SK-N-SH treated with all-trans-retinoic acid at 6 μM for 48 hours (cell line): ENCODE results near the gene CELSR2.

Experiments
- ATAC-seq: fragments of 200-7000 bp; cut with Tn5 transposase; 3 replicates; pipeline ENCODE4 v1.9.1; 2020; ENCODE audit warnings: mild to moderate bottlenecking, moderate library complexity
- ARNTL ChIP-seq: fragments of 450-650 bp; formaldehyde crosslinking; IDR thresholded peaks from 2 replicates; pipeline ENCODE4 v1.5.0; 2020; ENCODE audit warnings: low read depth, mild to moderate bottlenecking, moderate library complexity, borderline replicate concordance
- BACH2 ChIP-seq: fragments of 250-450 bp; sonication (Bioruptor Pico); IDR thresholded peaks from 2 replicates; pipeline ENCODE4 v1.9.0; 2021; ENCODE audit warnings: mild to moderate bottlenecking, borderline replicate concordance
- CSDC2 ChIP-seq: fragments of 250-450 bp; sonication (Bioruptor Pico); IDR thresholded peaks from 2 replicates; pipeline ENCODE4 v1.5.0; 2020; ENCODE audit warnings: mild to moderate bottlenecking, moderate library complexity
- ESRRG ChIP-seq: fragments of 250-450 bp; sonication (Bioruptor Pico); IDR thresholded peaks from 2 replicates; pipeline ENCODE4 v1.6.1; 2021; ENCODE audit warnings: mild to moderate bottlenecking
- GLIS3 ChIP-seq: fragments of 250-450 bp; sonication (Bioruptor Pico); IDR thresholded peaks from 2 replicates; pipeline ENCODE4 v1.5.0; 2020; ENCODE audit warnings: mild to moderate bottlenecking, moderate library complexity
- ISL1 ChIP-seq: fragments of 250-450 bp; sonication (Bioruptor Pico); IDR thresholded peaks from 2 replicates; pipeline ENCODE4 v2.1.2; 2022; ENCODE audit warnings: mild to moderate bottlenecking, moderate library complexity
- OSR1 ChIP-seq: fragments of 250-450 bp; sonication (Bioruptor Pico); IDR thresholded peaks from 2 replicates; pipeline ENCODE4 v1.8.0; 2022; ENCODE audit warnings: moderate library complexity, mild to moderate bottlenecking, inconsistent platforms
- PPARA ChIP-seq: fragments of 250-450 bp; sonication (Bioruptor Pico); IDR thresholded peaks from 2 replicates; pipeline ENCODE4 v1.5.0; 2020; ENCODE audit warnings: mild to moderate bottlenecking, borderline replicate concordance
- RARB ChIP-seq: fragments of 250-450 bp; sonication (Bioruptor Pico); IDR thresholded peaks from 2 replicates; pipeline ENCODE4 v1.8.0; 2021; ENCODE audit warnings: mild to moderate bottlenecking, moderate library complexity
- SNAI2 ChIP-seq: fragments of 250-450 bp; sonication (Bioruptor Pico); IDR thresholded peaks from 2 replicates; pipeline ENCODE4 v1.5.0; 2020; ENCODE audit warnings: mild to moderate bottlenecking, moderate library complexity
- TCF4 ChIP-seq: fragments of 250-450 bp; sonication (Bioruptor Pico); IDR thresholded peaks from 2 replicates; pipeline ENCODE4 v1.8.0; 2021; ENCODE audit warnings: mild to moderate bottlenecking, moderate library complexity, borderline replicate concordance
- TOX ChIP-seq: fragments of 250-450 bp; sonication (Bioruptor Pico); IDR thresholded peaks from 2 replicates; pipeline ENCODE4 v1.8.0; 2021; ENCODE audit warnings: mild to moderate bottlenecking, moderate library complexity, borderline replicate concordance
- ZC3H10 ChIP-seq: fragments of 250-450 bp; sonication (Bioruptor Pico); IDR thresholded peaks from 2 replicates; pipeline ENCODE4 v1.5.1; 2021; ENCODE audit warnings: mild to moderate bottlenecking, moderate library complexity
- ZFP3 ChIP-seq: fragments of 250-450 bp; sonication (Bioruptor Pico); IDR thresholded peaks from 2 replicates; pipeline ENCODE4 v1.5.0; 2020; ENCODE audit warnings: mild to moderate bottlenecking, moderate library complexity
- ZFP30 ChIP-seq: fragments of 450-650 bp; formaldehyde crosslinking; IDR thresholded peaks from 2 replicates; pipeline ENCODE4 v1.5.0; 2022; ENCODE audit warnings: mild to moderate bottlenecking, moderate library complexity
- ZNF70 ChIP-seq: fragments of 450-650 bp; formaldehyde crosslinking; IDR thresholded peaks from 2 replicates; pipeline ENCODE4 v1.5.0; 2020; ENCODE audit warnings: mild to moderate bottlenecking, moderate library complexity
- ZNF8 ChIP-seq: fragments of 450-650 bp; formaldehyde crosslinking; IDR thresholded peaks from 2 replicates; pipeline ENCODE4 v1.5.0; 2020; ENCODE audit warnings: mild to moderate bottlenecking, moderate library complexity
- TF ChIP-seq, protein P1 (sequence below): fragments of 250-450 bp; sonication (Bioruptor Pico); IDR thresholded peaks from 2 replicates; pipeline ENCODE4 v1.8.0; 2020; ENCODE audit warnings: mild to moderate bottlenecking, moderate library complexity, borderline replicate concordance
- TF ChIP-seq, protein P2 (sequence below): fragments of 250-450 bp; sonication (Bioruptor Pico); IDR thresholded peaks from 2 replicates; pipeline ENCODE4 v1.5.0; 2020; ENCODE audit warnings: mild to moderate bottlenecking, moderate library complexity
- TF ChIP-seq, protein P3 (sequence below): fragments of 250-450 bp; sonication (Bioruptor Pico); IDR thresholded peaks from 2 replicates; pipeline ENCODE4 v1.5.1; 2020; ENCODE audit warnings: low read depth, mild to moderate bottlenecking, moderate library complexity
- TF ChIP-seq, protein P4 (sequence below): fragments of 250-450 bp; sonication (Bioruptor Pico); IDR thresholded peaks from 2 replicates; pipeline ENCODE4 v1.8.0; 2021; ENCODE audit warnings: low read depth, mild to moderate bottlenecking, moderate library complexity, borderline replicate concordance

CELSR2 gene

DNA sequence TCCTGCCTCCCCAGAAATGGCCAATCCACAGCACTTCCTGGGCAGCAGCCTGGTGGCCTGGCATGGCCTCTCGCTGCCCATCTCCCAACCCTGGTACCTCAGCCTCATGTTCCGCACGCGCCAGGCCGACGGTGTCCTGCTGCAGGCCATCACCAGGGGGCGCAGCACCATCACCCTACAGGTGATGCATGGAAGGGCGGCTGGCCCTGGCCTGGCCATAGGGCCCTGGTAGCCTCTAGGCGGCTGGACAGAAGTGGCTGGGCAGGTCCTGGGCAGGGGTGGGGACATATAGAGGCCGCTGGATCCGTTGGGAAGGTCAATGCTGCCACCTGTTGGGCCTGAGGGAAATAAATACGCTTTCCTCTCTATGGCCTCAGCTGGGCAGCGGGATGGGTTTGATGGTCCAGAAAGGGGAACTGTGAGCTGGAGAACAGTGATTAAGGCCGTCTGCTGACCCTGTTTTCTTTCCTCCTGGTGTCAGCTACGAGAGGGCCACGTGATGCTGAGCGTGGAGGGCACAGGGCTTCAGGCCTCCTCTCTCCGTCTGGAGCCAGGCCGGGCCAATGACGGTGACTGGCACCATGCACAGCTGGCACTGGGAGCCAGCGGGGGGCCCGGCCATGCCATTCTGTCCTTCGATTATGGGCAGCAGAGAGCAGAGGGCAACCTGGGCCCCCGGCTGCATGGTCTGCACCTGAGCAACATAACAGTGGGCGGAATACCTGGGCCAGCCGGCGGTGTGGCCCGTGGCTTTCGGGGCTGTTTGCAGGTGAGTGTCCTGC is 14.4 kb downstream of the CELSR2 start:
- TF ChIP-seq ZFP3 (CRISPR knock-in tag) (0 out of 2 replicates have a peak, but pooled peaks have one; percentile 33), TCF4 (CRISPR knock-in tag) (peak; percentile 26; the same call in 1 of the 2 replicates), RARB (CRISPR knock-in tag) (no peak)
- TF ChIP-seq, protein P1, sequence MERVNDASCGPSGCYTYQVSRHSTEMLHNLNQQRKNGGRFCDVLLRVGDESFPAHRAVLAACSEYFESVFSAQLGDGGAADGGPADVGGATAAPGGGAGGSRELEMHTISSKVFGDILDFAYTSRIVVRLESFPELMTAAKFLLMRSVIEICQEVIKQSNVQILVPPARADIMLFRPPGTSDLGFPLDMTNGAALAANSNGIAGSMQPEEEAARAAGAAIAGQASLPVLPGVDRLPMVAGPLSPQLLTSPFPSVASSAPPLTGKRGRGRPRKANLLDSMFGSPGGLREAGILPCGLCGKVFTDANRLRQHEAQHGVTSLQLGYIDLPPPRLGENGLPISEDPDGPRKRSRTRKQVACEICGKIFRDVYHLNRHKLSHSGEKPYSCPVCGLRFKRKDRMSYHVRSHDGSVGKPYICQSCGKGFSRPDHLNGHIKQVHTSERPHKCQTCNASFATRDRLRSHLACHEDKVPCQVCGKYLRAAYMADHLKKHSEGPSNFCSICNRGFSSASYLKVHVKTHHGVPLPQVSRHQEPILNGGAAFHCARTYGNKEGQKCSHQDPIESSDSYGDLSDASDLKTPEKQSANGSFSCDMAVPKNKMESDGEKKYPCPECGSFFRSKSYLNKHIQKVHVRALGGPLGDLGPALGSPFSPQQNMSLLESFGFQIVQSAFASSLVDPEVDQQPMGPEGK (CRISPR knock-in tag), result no peak
- TF ChIP-seq, protein P2, sequence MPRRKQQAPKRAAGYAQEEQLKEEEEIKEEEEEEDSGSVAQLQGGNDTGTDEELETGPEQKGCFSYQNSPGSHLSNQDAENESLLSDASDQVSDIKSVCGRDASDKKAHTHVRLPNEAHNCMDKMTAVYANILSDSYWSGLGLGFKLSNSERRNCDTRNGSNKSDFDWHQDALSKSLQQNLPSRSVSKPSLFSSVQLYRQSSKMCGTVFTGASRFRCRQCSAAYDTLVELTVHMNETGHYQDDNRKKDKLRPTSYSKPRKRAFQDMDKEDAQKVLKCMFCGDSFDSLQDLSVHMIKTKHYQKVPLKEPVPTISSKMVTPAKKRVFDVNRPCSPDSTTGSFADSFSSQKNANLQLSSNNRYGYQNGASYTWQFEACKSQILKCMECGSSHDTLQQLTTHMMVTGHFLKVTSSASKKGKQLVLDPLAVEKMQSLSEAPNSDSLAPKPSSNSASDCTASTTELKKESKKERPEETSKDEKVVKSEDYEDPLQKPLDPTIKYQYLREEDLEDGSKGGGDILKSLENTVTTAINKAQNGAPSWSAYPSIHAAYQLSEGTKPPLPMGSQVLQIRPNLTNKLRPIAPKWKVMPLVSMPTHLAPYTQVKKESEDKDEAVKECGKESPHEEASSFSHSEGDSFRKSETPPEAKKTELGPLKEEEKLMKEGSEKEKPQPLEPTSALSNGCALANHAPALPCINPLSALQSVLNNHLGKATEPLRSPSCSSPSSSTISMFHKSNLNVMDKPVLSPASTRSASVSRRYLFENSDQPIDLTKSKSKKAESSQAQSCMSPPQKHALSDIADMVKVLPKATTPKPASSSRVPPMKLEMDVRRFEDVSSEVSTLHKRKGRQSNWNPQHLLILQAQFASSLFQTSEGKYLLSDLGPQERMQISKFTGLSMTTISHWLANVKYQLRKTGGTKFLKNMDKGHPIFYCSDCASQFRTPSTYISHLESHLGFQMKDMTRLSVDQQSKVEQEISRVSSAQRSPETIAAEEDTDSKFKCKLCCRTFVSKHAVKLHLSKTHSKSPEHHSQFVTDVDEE, result peak; percentile 73
- TF ChIP-seq, all 23 proteins: peak for 3
- ATAC-seq, result peak; percentile 96

DNA sequence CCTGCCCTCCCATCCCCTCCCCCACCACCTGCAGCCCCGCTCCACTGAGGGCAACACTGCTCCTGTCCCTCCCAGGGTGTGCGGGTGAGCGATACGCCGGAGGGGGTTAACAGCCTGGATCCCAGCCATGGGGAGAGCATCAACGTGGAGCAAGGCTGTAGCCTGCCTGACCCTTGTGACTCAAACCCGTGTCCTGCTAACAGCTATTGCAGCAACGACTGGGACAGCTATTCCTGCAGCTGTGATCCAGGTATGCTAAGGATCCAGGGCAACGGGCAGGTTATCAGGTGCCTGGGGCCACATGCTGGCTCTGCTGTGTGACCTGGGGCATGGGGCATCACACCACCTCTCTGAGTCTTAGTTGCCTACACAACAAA is 15.0 kb downstream of the CELSR2 start:
- TF ChIP-seq, protein P2, result no peak
- TF ChIP-seq ZFP30 (CRISPR knock-in tag) (no peak), ZFP3 (CRISPR knock-in tag) (no peak), ZNF70 (CRISPR knock-in tag) (no peak), RARB (CRISPR knock-in tag) (no peak), BACH2 (CRISPR knock-in tag) (no peak), GLIS3 (CRISPR knock-in tag) (no peak), SNAI2 (no peak), PPARA (no peak), ARNTL (CRISPR knock-in tag) (no peak), TCF4 (CRISPR knock-in tag) (no peak), ESRRG (CRISPR knock-in tag) (no peak)
- TF ChIP-seq, protein P3, sequence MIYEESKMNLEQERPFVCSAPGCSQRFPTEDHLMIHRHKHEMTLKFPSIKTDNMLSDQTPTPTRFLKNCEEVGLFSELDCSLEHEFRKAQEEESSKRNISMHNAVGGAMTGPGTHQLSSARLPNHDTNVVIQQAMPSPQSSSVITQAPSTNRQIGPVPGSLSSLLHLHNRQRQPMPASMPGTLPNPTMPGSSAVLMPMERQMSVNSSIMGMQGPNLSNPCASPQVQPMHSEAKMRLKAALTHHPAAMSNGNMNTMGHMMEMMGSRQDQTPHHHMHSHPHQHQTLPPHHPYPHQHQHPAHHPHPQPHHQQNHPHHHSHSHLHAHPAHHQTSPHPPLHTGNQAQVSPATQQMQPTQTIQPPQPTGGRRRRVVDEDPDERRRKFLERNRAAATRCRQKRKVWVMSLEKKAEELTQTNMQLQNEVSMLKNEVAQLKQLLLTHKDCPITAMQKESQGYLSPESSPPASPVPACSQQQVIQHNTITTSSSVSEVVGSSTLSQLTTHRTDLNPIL, result no peak
- TF ChIP-seq, protein P1 (CRISPR knock-in tag), result no peak
- TF ChIP-seq, protein P4, sequence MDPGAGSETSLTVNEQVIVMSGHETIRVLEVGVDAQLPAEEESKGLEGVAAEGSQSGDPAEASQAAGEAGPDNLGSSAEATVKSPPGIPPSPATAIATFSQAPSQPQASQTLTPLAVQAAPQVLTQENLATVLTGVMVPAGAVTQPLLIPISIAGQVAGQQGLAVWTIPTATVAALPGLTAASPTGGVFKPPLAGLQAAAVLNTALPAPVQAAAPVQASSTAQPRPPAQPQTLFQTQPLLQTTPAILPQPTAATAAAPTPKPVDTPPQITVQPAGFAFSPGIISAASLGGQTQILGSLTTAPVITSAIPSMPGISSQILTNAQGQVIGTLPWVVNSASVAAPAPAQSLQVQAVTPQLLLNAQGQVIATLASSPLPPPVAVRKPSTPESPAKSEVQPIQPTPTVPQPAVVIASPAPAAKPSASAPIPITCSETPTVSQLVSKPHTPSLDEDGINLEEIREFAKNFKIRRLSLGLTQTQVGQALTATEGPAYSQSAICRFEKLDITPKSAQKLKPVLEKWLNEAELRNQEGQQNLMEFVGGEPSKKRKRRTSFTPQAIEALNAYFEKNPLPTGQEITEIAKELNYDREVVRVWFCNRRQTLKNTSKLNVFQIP (CRISPR knock-in tag), result no peak
- ATAC-seq, result no peak

DNA sequence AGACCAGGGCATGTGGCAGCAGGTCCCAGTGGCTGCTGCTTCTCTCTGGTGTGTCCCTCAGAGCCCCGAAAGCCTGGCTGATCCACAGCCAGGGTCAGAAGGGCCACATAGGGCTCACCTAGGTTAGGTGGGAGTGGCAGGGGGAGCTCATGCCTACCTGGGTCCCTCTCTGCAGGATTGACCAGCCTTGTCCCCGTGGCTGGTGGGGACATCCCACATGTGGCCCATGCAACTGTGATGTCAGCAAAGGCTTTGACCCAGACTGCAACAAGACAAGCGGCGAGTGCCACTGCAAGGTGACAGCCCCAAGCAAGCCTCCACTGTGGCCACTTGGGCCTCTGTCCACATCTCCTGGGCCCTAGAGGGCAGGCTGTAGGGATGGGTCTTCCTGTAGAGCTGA is 15.7 kb downstream of the CELSR2 start:
- no peak for ATAC-seq
- TF ChIP-seq PPARA (no peak), OSR1 (no peak), ZNF70 (CRISPR knock-in tag) (no peak), ISL1 (CRISPR knock-in tag) (no peak), BACH2 (CRISPR knock-in tag) (no peak), ZC3H10 (CRISPR knock-in tag) (no peak), SNAI2 (no peak), RARB (CRISPR knock-in tag) (no peak), ZNF8 (no peak), TOX (CRISPR knock-in tag) (no peak), CSDC2 (CRISPR knock-in tag) (no peak)
- TF ChIP-seq, protein P3, result no peak
